ENCODE results near the gene CKS2. TPM values are rescaled to one million over a fixed set of nuclear protein-coding genes. Genes with fewer than 3 reads are reported as not detected.

CKS2 gene
- polyA plus RNA-seq, 1 donor = 29.0 TPM

Other genes starting within 250 kb of the CKS2 start
- 0.67 TPM for gene SHC3, start 132.4 kb upstream of the CKS2 start, polyA plus RNA-seq (ENCODE audit: insufficient read length)
- 43.1 TPM for gene SECISBP2, start 7.3 kb downstream of the CKS2 start, polyA plus RNA-seq (ENCODE audit: insufficient read length)
- 23.3 TPM for gene SEMA4D, start 186.9 kb downstream of the CKS2 start, polyA plus RNA-seq (ENCODE audit: insufficient read length)